CD1c-positive myeloid dendritic cell (primary cell): Measurements from ENCODE around the gene GINS2.

Source experiments
- DNase-seq: peaks from one replicate; pipeline ENCODE4 v3.0.0-alpha.2; 2016; ENCODE audit errors: extremely low spot score

Gene GINS2

DNA sequence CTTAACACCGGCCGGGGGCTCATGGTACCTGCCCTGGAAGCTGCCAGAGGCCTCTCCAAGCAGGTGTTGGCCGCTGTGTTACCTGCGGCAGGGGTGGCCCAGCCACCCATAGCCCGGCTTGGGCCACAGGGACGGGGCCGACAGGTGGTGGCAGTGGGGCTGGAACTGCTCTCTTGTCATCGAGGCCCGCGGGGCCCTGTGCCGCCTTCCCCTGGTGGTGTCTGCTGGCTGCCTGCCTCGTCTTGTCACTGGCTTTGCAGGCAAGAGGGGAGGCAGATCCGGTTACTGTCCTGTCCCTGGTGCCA lies 48.5 kb downstream of the GINS2 start:
- DNase-seq = no peak

GRCh38 chr16:85639529-85640253 lies 49.1 kb downstream of the GINS2 start:
- DNase-seq = no peak

GRCh38 chr16:85638695-85639409 lies 49.9 kb downstream of the GINS2 start:
- no peak for DNase-seq

DNA sequence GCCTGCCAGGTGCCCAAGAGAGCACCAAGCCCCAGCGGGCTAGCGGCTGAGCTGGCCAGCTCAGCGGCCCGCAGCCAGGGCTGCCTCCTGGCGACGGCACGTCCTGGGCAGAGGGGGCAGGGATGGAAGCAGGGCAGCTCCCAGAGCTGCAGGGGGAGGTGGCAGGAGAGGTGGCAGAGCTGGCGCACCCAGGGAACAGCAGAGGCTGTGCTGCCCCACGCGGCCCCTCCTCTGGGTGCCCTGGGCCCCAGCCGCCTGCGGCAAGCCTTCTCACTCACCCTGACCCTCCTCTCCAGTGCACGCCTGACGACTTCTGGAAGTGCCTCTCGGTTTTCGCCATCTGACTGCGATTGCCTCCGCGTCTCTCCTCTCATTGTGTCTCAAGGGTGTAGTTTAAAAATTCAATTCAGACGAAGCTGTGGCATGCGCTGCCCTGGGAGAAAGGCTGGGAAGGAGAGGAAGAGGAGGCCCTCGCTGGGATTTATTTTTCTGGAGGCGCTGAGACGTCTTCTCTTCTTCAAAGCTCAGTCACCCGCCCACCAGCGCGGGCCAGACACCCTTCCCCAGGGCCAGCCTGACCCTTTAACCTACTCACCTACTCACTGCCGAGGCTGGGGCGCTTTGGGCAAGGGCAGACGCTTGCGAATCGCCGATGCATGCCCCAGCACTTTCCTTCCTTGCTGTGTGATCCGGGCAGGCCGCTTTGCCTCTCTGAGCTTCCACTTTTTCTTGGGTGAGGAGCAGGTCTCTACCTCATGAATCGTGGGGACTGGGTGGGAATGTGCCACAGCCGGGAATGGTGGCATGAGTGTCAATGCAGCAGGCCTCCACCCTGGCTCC lies 50.7 kb downstream of the GINS2 start:
- DNase-seq = no peak

GRCh38 chr16:85637061-85637807 lies 51.5 kb downstream of the GINS2 start:
- DNase-seq = no peak

- no peak for DNase-seq
Observed at GRCh38 chr16:85636234-85636812, 52.4 kb downstream of the GINS2 start.

DNA sequence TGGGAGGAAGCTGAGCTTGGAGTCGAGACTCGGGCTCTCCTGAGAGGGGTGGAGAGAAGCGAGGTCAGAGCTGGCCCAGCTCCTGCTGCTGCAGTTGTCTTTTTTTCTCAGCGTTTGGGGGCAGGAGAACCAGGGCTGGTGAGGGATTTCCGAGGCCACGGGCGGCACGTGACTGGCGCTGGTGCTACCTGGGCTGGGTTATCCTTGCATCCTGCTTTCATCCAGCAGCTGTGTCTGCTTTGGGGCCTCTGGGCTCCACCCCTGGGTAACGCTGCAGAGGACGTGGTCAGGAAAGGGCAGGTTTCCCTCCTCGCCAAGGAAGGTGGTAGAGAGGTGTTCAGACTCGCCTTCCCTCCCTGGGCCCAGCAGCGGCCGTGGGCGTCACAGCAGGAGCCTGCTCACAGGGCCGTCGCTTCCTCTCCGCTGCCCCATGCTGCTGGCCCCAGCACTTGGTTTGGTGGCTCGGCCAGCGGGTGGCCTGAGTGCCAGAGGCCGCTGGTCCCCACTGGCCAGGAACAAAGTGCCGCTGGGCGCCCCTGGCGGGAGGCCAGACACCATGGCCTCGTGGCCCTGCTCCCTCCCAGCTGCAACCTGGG lies 53.1 kb downstream of the GINS2 start:
- DNase-seq = no peak

DNA sequence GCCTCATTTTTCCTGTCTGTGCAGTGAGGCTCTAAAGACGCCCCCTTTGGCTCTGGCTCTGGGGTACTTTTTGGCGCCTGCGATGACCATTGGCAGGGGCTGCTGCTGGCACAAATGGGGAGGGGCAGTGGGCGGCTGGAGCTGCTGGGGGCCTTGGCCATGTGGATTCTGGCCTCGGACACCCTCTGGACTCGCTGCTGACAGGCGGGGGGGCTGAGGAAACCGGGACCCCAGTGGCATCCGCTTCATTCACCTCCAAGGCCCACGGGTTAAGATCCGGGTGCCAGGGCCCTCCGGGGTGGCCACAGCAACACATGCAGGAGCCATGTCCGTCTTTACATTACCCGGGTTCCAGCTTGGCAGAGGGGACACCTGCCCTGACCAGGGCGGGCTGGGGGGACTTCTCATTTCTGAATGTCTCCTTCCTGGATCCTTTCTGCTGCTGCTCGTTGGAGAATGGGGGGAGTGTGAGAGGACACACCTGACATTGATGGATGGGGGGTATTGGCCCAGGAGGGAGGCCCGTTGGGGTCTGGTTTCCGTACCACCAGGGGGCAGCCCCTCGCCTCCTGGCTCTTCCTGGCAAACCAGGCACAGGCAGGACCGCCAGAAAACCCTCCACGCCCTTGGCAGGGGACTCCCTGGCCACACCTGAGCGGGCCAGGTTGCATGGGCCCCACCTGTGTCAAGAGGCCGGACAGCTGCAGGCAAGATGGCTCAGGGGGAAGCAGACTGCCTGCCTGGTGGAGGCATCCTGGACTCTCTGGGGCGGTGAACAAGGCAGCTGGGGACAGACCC lies 53.8 kb downstream of the GINS2 start:
- no peak for DNase-seq

DNA sequence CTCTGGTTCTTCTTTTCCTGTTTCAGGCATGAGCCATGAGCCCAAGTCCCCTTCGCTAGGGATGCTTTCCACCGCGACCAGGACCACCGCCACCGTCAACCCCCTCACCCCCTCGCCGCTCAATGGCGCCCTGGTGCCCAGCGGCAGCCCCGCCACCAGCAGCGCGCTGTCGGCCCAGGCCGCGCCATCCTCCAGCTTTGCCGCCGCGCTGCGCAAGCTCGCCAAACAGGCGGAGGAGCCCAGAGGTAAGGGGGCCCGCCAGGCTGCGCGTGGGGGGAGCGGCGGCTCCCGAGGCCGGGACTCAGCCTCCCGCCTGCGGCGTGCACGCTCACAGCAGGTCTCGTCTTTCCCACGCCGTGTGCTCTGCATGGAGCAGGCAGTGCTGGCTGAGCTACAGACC lies 54.9 kb downstream of the GINS2 start:
- DNase-seq = no peak

GRCh38 chr16:85633438-85633743 lies 55.4 kb downstream of the GINS2 start:
- DNase-seq = no peak

- DNase-seq = no peak
Observed at GRCh38 chr16:85632709-85633437, 55.9 kb downstream of the GINS2 start.

DNA sequence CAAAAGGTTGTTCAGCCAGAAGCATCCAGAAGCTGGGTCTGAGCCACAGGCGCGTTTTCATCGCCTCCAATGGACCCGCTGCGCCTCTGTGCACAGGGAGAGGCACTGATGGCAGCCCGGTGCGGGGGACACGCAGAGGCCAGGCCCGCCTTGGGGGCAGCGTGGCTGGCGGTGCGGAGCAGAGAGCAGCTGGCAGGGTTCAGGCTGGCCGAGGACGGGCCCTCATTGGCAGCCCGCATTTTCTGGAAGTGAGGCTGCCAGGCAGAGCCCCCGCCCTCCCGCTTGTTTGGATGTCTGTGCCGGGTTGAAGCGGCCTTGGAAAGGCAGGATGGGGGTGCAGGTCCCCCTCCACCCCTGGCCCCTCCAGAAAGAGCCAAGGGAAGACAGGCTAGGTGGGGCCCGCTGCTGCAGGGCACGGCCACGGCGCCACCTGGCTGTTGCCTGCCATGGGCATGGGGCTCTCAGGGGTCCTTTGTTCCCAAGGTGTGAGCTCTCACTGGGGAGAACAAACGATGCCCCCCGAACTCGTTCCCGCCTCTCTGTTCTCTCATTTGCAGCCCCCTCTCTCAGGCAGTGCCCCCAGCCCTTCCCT lies 56.9 kb downstream of the GINS2 start:
- DNase-seq = no peak

GRCh38 chr16:85631230-85631629 lies 57.5 kb downstream of the GINS2 start:
- DNase-seq = no peak

DNA sequence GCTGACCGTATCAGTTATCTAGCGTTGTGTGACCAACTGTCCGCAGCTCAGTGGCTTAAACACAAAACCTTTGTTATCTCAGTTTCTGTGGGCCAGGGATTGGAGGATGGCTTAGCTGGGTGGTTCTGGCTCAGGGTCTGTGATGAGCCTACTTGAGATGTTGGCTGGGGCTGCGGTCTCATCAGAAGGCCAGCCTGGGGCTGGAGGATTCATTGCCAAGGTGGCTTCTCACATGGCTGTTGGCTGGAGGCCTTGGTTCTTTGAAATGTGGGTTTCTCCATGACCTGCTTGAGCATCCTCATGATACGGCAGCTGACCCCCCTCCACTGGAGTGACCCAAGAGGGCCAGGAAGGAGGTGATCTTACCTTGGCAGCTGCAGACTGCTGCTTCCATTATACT lies 58.9 kb downstream of the GINS2 start:
- DNase-seq = no peak

DNA sequence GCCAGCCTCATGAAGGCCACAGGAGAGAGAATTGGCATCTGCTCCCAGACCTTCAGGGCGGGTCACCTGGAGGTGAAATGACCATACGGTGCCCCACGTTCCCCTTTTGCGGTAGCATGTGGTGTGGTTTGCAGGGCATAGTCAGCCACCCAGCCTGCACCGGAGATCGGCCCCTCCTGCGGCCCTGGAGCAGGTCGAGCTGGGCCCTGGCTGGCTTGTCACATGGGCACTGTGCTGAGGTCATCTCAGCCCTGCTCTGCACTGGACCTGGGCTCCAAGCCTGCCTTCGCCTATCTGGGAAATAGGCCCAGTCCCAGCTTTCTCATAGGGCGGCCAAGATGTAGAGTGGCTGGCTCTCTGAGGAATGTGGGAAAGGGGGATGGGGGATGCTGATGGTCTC lies 59.4 kb downstream of the GINS2 start:
- no peak for DNase-seq

DNA sequence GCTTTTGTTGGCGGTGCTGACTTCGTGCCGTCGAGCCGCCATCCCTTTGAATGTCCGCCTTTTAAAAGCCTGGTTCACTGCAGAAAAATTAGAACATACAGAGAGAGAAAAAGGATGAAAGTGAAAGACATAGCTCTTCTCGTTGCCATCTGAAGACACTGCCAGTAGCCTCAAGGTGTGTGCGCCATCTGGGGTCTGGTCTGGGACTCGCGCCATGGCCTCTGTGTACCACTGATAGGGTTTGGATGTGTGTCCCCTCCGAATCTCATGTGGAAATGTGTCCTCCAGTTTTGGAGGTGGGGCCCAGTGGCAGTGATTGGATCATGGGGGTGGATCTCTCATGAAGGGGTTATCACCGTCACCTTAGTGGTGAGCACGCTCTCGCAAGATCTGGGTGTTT lies 60.1 kb downstream of the GINS2 start:
- no peak for DNase-seq

GRCh38 chr16:85628265-85628556 lies 60.5 kb downstream of the GINS2 start:
- no peak for DNase-seq

DNA sequence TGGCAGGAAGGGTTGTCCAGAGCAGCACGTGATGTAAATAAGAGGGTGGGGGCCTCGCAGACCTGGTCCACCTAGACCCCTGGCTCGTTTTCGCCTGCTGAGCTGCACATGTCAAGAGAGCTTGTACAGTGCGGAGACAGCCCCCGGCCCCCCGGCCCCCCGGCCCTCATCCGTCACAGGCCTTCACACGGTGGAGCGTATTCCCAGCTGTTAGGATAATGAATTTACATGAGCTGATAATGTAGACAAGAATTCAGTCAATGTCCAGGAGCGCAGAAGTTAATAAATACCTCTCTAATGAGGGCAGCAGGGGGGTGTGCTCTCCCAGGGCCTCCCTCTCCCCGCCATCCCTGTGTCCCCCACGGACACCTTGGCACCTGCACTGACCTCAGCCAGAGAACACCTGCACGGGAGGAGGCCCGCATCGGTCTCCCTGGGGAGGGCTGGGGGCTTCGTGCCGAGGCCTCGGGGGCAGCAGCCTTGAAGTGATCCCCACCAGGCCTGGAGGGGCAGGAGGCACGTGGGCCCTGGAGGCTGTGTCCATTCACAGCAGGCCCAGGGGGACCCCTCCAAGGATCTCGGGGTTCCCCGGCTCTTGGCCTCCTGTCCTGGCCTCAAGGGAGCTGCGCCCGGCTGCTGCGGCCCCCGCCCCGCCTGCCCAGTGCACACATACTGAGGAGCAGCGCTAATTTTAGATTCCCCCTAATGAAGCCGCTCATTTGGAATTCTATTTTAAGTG lies 61.1 kb downstream of the GINS2 start:
- DNase-seq = no peak

DNA sequence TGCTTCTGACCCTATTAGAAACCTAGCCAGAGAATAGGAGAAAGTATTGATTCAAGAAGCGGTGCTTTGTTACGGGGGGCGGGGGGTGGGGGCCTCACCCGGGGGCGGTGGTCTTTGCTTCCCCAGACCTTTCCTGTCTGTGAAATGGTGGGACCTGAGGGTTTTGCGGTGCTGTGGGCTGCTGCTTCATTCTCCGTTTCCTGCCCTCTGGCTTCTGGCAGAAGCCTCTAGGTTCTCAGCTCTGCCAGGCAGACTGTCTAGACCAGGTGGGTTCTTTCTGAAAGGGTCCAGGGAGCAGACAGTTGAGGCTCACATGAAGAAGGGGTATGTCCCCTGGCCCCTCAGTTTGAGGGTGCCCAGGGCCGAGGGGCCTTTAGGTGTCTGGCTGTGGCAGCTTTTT lies 61.7 kb downstream of the GINS2 start:
- no peak for DNase-seq
